Panc1 (cell line): ENCODE results near the gene WAS. TPM values are rescaled to one million over a fixed set of nuclear protein-coding genes. Genes with fewer than 3 reads are reported as not detected.
A peak's percentile ranks its signal among the peaks of the same experiment; 100 is the strongest.
"Not testable (repeated sequence)": the region's sequence is repeated elsewhere in the genome, so short reads cannot be mapped to it uniquely, and the experiment has no call there.

Experiments used
- ATAC-seq: fragments of 200-7000 bp; cut with Tn5 transposase; 2 replicates; pipeline ENCODE4 v1.9.1; 2020; ENCODE audit warnings: mild to moderate bottlenecking, moderate library complexity
- BruUV-seq: library from RNA; stranded (reverse); fragments of 400-500 nt; replicated peaks from 2 replicates; lab custom pipeline; 2021; lab: Mats Ljungman, UMichigan
- CTCF ChIA-PET: fragments of 300-600 bp; sonication (Branson Sonifier 250); formaldehyde crosslinking; loops from one replicate; lab custom pipeline; 2022; ENCODE audit warnings: antibody characterized with exemption; lab: Charles Lee
- POLR2A ChIA-PET: fragments of 300-600 bp; sonication (Branson Sonifier 250); formaldehyde crosslinking; loops from one replicate; lab custom pipeline; 2022; ENCODE audit warnings: antibody characterized with exemption; lab: Charles Lee
- DNase-seq: peaks from one replicate; pipeline ENCODE4 v3.0.0-alpha.2; 2010; ENCODE audit warnings: low read depth, low spot score
- H3K27ac ChIP-seq: 2 replicates; pipeline ENCODE4 v1.5.1; 2011; ENCODE audit warnings: mild to moderate bottlenecking, low read length, inconsistent platforms
- H3K27me3 ChIP-seq: fragments of 200-500 bp; sonication (Bioruptor generic); 2 replicates; pipeline ENCODE4 v1.6.0; 2014; ENCODE audit warnings: low read length, inconsistent platforms; ENCODE audit not compliant: control insufficient read depth, insufficient read depth
- H3K36me3 ChIP-seq: fragments of 200-500 bp; sonication (Bioruptor generic); 2 replicates; pipeline ENCODE4 v1.5.1; 2014; ENCODE audit warnings: inconsistent platforms, mild to moderate bottlenecking, low read length, moderate library complexity; ENCODE audit not compliant: control insufficient read depth, insufficient read depth
- H3K4me1 ChIP-seq: 2 replicates; pipeline ENCODE4 v1.5.1; 2011; ENCODE audit warnings: inconsistent platforms, mild to moderate bottlenecking, low read length, moderate library complexity; ENCODE audit not compliant: control insufficient read depth, insufficient read depth
- H3K4me3 ChIP-seq, 2 experiments: 2 replicates each; pipeline ENCODE4 v1.5.1; 2011 to 2012; ENCODE audit warnings: low read depth in 2 of 2, low read length in 2 of 2, mild to moderate bottlenecking in 2 of 2, inconsistent platforms in 1 of 2, moderate library complexity in 1 of 2
- H3K9me3 ChIP-seq: fragments of 200-500 bp; sonication (Bioruptor generic); 2 replicates; pipeline ENCODE4 v1.5.1; 2014; ENCODE audit warnings: low read depth, mild to moderate bottlenecking, inconsistent platforms, low read length, moderate library complexity; ENCODE audit not compliant: control insufficient read depth, insufficient read depth
- CTCF ChIP-seq: fragments of 450-650 bp; IDR thresholded peaks from 2 replicates; pipeline ENCODE4 v1.5.1; 2017; ENCODE audit warnings: mild to moderate bottlenecking
- POLR2AphosphoS5 ChIP-seq: IDR thresholded peaks from 2 replicates; pipeline ENCODE4 v1.6.1; 2012; ENCODE audit warnings: mild to moderate bottlenecking, low read depth, low read length, moderate library complexity
- SIN3A ChIP-seq: IDR thresholded peaks from 2 replicates; pipeline ENCODE4 v1.6.1; 2012; ENCODE audit warnings: low read depth, mild to moderate bottlenecking, low read length, moderate library complexity, borderline replicate concordance; ENCODE audit not compliant: insufficient read depth
- TCF7L2 ChIP-seq: IDR thresholded peaks from 2 replicates; pipeline ENCODE4 v1.6.1; 2011; ENCODE audit warnings: mild to moderate bottlenecking, low read depth, low read length, inconsistent platforms
- in situ Hi-C: cut with HindIII; loops from 2 replicates; pipeline ENCODE4 v1.10.0; 2016; ENCODE audit warnings: low sequenced_read_pairs, low pct_unique_long_range_greater_than_20kb
- intact Hi-C: fragments of 100-400 bp; cut with micrococcal nuclease; formaldehyde crosslinking; loops from one replicate; pipeline ENCODE4 v1.10.0; 2022; ENCODE audit not compliant: unreplicated experiment
- total RNA-seq: library from RNA; stranded (reverse); gene quantifications from one replicate; pipeline ENCODE4 v1.2.1, GENCODE V29; 2021; ENCODE audit not compliant: unreplicated experiment
- TF ChIP-seq, protein P1 (sequence below), 2 experiments: IDR thresholded peaks; 2 replicates each; pipeline ENCODE4 v1.6.1; 2011 to 2012; ENCODE audit warnings: low read depth in 2 of 2, control low read depth in 1 of 2, low read length in 1 of 2, mild to moderate bottlenecking in 1 of 2, moderate library complexity in 1 of 2; ENCODE audit not compliant: insufficient read depth in 1 of 2

Gene WAS
- total RNA-seq, 1 experiment from 2014 or later = 0.82 TPM

DNA sequence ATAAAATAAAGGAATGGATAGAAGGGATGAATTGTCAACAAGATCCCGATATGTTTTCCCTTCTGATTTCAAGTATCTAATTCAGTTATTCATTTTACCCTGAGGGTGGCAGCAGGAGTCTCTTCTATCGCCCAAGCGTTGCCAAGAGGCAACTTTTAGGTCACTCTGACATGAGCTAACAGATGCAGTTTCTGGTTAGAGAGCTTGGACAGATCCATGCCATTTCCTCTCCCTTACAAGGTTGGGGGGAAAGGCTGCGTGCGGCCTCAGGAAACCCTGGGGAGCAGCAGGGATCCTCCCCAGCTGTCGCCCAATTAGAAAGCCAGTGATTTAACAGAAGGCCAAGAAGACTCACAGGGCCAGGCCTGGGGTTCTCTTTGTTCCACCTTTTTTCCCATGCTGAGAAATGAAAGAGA lies 35.3 kb upstream of the WAS start:
- Histone ChIP-seq H3K36me3 (no peaks in the 10 kb centered on the region), H3K27ac (no peak overlapping the region), H3K4me1 (no peaks in the 10 kb centered on the region), H3K4me3 (no peak overlapping the region), H3K9me3 (no peaks in the 10 kb centered on the region), H3K27me3 (no peaks in the 10 kb centered on the region)
- peak; percentile 73 for ATAC-seq
- no TSS peak for BruUV-seq
- no peak for DNase-seq
- intact Hi-C loops = no loop called here
- ChIA-PET POLR2A (interaction anchor here (0.5 to 0.6 kb wide), 2 partner anchors 21 to 208 kb away, joined by 3 to 5 read pairs; no protein-coding TSS in a partner anchor), CTCF (interaction anchor here (0.5 kb wide), 1 partner anchor 114 kb away, joined by 3 read pairs; the partner anchor contains the start of gene GLOD5)
- in situ Hi-C loops = no loop called here
- TF ChIP-seq, protein P1, sequence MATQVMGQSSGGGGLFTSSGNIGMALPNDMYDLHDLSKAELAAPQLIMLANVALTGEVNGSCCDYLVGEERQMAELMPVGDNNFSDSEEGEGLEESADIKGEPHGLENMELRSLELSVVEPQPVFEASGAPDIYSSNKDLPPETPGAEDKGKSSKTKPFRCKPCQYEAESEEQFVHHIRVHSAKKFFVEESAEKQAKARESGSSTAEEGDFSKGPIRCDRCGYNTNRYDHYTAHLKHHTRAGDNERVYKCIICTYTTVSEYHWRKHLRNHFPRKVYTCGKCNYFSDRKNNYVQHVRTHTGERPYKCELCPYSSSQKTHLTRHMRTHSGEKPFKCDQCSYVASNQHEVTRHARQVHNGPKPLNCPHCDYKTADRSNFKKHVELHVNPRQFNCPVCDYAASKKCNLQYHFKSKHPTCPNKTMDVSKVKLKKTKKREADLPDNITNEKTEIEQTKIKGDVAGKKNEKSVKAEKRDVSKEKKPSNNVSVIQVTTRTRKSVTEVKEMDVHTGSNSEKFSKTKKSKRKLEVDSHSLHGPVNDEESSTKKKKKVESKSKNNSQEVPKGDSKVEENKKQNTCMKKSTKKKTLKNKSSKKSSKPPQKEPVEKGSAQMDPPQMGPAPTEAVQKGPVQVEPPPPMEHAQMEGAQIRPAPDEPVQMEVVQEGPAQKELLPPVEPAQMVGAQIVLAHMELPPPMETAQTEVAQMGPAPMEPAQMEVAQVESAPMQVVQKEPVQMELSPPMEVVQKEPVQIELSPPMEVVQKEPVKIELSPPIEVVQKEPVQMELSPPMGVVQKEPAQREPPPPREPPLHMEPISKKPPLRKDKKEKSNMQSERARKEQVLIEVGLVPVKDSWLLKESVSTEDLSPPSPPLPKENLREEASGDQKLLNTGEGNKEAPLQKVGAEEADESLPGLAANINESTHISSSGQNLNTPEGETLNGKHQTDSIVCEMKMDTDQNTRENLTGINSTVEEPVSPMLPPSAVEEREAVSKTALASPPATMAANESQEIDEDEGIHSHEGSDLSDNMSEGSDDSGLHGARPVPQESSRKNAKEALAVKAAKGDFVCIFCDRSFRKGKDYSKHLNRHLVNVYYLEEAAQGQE (IDR thresholded peaks at IDR 0.05; ENCODE audit: insufficient read depth in 1 of 2, low read depth in 2 of 2, low read length in 1 of 2) = no peak
- TF ChIP-seq POLR2AphosphoS5 (no peak), SIN3A (no peak), CTCF (no peak)

DNA sequence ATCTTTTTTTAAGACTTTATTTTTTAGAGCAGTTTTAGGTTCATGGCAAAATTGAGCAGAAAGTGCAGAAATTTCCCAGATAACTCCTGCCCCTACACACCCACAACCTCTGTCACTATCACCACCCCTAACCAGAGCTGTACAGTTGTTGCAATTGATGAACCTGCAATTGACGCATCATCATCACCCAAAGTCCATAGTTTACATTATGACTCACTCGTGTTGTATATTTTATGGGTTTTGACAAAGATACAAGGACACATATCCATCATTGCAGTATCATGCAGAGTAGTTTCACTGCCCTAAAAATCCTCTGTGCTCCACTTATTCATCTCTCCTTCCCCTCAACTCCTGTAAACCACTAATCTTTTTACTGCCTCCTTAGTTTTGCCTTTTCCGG lies 34.5 kb upstream of the WAS start:
- CTCF ChIA-PET = no interaction called here
- H3K4me3 ChIP-seq = no peak overlapping the region
- POLR2A ChIA-PET = no interaction called here
- DNase-seq (no peak), ATAC-seq (no peak)
- H3K36me3 ChIP-seq = no peaks in the 10 kb centered on the region
- no TSS peak for BruUV-seq
- no peak overlapping the region for H3K27ac ChIP-seq
- intact Hi-C loops (no loop called here), in situ Hi-C loops (no loop called here)
- H3K27me3 ChIP-seq = no peaks in the 10 kb centered on the region
- no peaks in the 10 kb centered on the region for H3K4me1 ChIP-seq
- no peak for TF ChIP-seq SIN3A
- no peak for TF ChIP-seq TCF7L2
- no peak for TF ChIP-seq CTCF
- TF ChIP-seq, protein P1 (IDR thresholded peaks at IDR 0.05; ENCODE audit: insufficient read depth in 1 of 2, low read depth in 2 of 2, low read length in 1 of 2) = no peak
- TF ChIP-seq POLR2AphosphoS5 = no peak
- H3K9me3 ChIP-seq = no peaks in the 10 kb centered on the region

DNA sequence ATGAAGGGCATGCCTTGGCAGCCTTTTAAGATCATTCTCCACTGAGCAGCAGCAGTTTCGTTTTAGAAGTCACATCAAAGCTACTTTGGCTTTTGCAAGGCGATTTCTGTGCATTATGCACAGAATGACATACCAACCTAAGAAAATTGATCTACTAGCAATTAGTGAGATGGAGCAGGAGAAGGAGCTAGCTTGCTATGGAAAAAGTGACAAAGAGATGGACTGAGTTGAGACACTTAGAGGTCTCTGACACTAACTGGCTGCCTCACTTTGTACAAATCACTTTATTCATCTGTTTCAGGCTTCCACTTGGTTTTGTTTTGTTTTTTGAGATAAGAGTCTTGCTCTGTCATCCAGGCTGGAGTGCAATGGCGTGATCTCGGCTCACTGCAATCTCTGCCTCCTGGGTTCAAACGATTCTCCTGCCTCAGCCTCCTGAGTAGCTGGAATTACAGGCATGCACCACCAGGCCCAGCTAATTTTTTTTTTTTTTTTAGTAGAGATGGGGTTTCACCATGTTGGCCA lies 31.5 kb upstream of the WAS start:
- intact Hi-C loops, CTCF ChIA-PET, ATAC-seq: not testable (repeated sequence)

More for the DNA sequence above, 31.5 kb upstream of the WAS start:
- H3K4me3 ChIP-seq, POLR2A ChIA-PET, H3K27ac ChIP-seq, BruUV-seq, H3K36me3 ChIP-seq, in situ Hi-C loops, H3K27me3 ChIP-seq, DNase-seq, H3K9me3 ChIP-seq, H3K4me1 ChIP-seq: not testable (repeated sequence)
